ENCODE data around the gene UBE4A. TPM values are rescaled to one million over a fixed set of nuclear protein-coding genes. Genes with fewer than 3 reads are reported as not detected.
A peak's percentile ranks its signal among the peaks of the same experiment; 100 is the strongest.

The UBE4A gene
- total RNA-seq, 1 experiment from 2014 or later, result 57.9 TPM

- CTCF ChIA-PET, result no interaction called here
Measured at GRCh38 chr11:118417801-118418200, 58.4 kb downstream of the UBE4A start.

DNA sequence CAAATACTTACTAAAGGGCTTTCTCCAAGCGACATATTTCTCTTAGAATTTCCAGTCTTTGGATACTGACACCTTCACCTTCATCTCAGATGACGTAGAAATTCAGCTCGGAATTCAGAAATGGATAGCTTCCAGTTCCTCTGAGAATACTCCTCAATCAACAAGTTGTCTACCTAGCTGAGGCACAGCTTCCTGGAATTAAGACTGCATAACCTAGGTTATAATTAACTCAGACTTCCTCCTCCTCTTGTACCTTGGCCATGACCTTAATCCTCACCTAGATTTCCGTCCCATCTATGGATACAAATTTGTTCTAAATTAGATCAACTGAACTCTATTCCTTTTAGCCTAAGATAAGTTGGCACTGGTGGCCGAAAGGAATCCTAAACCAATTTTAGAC is 59.4 kb downstream of the UBE4A start:
- TF ChIP-seq TCF7L2 (IDR thresholded peaks at IDR 0.05; ENCODE audit: low read depth, low read length) (no peak), POLR2AphosphoS5 (IDR thresholded peaks at IDR 0.05; ENCODE audit: low read depth, low read length) (no peak), SIN3A (IDR thresholded peaks at IDR 0.05; ENCODE audit: borderline replicate concordance, insufficient read depth, low read depth, low read length) (no peak)
- TF ChIP-seq, protein P1, sequence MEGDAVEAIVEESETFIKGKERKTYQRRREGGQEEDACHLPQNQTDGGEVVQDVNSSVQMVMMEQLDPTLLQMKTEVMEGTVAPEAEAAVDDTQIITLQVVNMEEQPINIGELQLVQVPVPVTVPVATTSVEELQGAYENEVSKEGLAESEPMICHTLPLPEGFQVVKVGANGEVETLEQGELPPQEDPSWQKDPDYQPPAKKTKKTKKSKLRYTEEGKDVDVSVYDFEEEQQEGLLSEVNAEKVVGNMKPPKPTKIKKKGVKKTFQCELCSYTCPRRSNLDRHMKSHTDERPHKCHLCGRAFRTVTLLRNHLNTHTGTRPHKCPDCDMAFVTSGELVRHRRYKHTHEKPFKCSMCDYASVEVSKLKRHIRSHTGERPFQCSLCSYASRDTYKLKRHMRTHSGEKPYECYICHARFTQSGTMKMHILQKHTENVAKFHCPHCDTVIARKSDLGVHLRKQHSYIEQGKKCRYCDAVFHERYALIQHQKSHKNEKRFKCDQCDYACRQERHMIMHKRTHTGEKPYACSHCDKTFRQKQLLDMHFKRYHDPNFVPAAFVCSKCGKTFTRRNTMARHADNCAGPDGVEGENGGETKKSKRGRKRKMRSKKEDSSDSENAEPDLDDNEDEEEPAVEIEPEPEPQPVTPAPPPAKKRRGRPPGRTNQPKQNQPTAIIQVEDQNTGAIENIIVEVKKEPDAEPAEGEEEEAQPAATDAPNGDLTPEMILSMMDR (IDR thresholded peaks at IDR 0.05), result no peak
- TF ChIP-seq, protein P2, sequence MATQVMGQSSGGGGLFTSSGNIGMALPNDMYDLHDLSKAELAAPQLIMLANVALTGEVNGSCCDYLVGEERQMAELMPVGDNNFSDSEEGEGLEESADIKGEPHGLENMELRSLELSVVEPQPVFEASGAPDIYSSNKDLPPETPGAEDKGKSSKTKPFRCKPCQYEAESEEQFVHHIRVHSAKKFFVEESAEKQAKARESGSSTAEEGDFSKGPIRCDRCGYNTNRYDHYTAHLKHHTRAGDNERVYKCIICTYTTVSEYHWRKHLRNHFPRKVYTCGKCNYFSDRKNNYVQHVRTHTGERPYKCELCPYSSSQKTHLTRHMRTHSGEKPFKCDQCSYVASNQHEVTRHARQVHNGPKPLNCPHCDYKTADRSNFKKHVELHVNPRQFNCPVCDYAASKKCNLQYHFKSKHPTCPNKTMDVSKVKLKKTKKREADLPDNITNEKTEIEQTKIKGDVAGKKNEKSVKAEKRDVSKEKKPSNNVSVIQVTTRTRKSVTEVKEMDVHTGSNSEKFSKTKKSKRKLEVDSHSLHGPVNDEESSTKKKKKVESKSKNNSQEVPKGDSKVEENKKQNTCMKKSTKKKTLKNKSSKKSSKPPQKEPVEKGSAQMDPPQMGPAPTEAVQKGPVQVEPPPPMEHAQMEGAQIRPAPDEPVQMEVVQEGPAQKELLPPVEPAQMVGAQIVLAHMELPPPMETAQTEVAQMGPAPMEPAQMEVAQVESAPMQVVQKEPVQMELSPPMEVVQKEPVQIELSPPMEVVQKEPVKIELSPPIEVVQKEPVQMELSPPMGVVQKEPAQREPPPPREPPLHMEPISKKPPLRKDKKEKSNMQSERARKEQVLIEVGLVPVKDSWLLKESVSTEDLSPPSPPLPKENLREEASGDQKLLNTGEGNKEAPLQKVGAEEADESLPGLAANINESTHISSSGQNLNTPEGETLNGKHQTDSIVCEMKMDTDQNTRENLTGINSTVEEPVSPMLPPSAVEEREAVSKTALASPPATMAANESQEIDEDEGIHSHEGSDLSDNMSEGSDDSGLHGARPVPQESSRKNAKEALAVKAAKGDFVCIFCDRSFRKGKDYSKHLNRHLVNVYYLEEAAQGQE (IDR thresholded peaks at IDR 0.05; ENCODE audit: insufficient read depth in 1 of 2, low read depth in 2 of 2, low read length in 1 of 2), result no peak
- DNase-seq (ENCODE audit: low read depth, low spot score), result no peak
- ChIA-PET POLR2A (interaction anchor here (0.8 kb wide), 1 partner anchor 20 kb away, joined by 3 read pairs; no protein-coding TSS in a partner anchor), CTCF (no interaction called here)
- no peak for ATAC-seq
- BruUV-seq (replicated peaks), result no TSS peak
- in situ Hi-C loops (cut with HindIII; ENCODE audit: low pct_unique_long_range_greater_than_20kb, low sequenced_read_pairs), result no loop called here
- Histone ChIP-seq H3K9me3 (ENCODE audit: control insufficient read depth, insufficient read depth, low read depth, low read length) (no peaks in the 10 kb centered on the region), H3K4me3 (ENCODE audit: low read depth in 2 of 2, low read length in 2 of 2) (no peak overlapping the region), H3K27ac (ENCODE audit: low read length) (peak overlapping the region; percentile 96), H3K27me3 (ENCODE audit: control insufficient read depth, insufficient read depth, low read length) (no peaks in the 10 kb centered on the region), H3K36me3 (ENCODE audit: control insufficient read depth, insufficient read depth, low read length) (no peaks in the 10 kb centered on the region), H3K4me1 (ENCODE audit: control insufficient read depth, insufficient read depth, low read length) (peaks cover 65% of the 10 kb centered on the region)
- intact Hi-C loops (cut with micrococcal nuclease; ENCODE audit: unreplicated experiment), result no loop called here

More at GRCh38 chr11:118417801-118418200, 58.4 kb downstream of the UBE4A start:
- no peaks in the 10 kb centered on the region for H3K9me3 ChIP-seq (ENCODE audit: control insufficient read depth, insufficient read depth, low read depth, low read length)
- POLR2A ChIA-PET, result interaction anchor here (0.8 kb wide), 1 partner anchor 21 kb away, joined by 3 read pairs; no protein-coding TSS in a partner anchor
- no peak overlapping the region for H3K4me3 ChIP-seq (ENCODE audit: low read depth in 2 of 2, low read length in 2 of 2)
- in situ Hi-C loops (cut with HindIII; ENCODE audit: low pct_unique_long_range_greater_than_20kb, low sequenced_read_pairs), result no loop called here
- H3K27ac ChIP-seq (ENCODE audit: low read length), result peak overlapping the region; percentile 96
- TF ChIP-seq, protein P1 (IDR thresholded peaks at IDR 0.05), result no peak
- TF ChIP-seq, protein P2 (IDR thresholded peaks at IDR 0.05; ENCODE audit: insufficient read depth in 1 of 2, low read depth in 2 of 2, low read length in 1 of 2), result no peak
- TF ChIP-seq SIN3A (IDR thresholded peaks at IDR 0.05; ENCODE audit: borderline replicate concordance, insufficient read depth, low read depth, low read length) (no peak), TCF7L2 (IDR thresholded peaks at IDR 0.05; ENCODE audit: low read depth, low read length) (no peak), POLR2AphosphoS5 (IDR thresholded peaks at IDR 0.05; ENCODE audit: low read depth, low read length) (no peak)
- no peaks in the 10 kb centered on the region for H3K27me3 ChIP-seq (ENCODE audit: control insufficient read depth, insufficient read depth, low read length)
- peaks cover 70% of the 10 kb centered on the region for H3K4me1 ChIP-seq (ENCODE audit: control insufficient read depth, insufficient read depth, low read length)
- ATAC-seq (0 out of 2 replicates have a peak, but pooled peaks have one; percentile 21), DNase-seq (ENCODE audit: low read depth, low spot score) (no peak)
- no TSS peak for BruUV-seq (replicated peaks)
- intact Hi-C loops (cut with micrococcal nuclease; ENCODE audit: unreplicated experiment), result no loop called here
- no peaks in the 10 kb centered on the region for H3K36me3 ChIP-seq (ENCODE audit: control insufficient read depth, insufficient read depth, low read length)

Data from Panc1 (cell line).